GM12892 (cell line): ENCODE data around the gene SAE1.
"Not testable (repeated sequence)": the region's sequence is repeated elsewhere in the genome, so short reads cannot be mapped to it uniquely, and the experiment has no call there.

ENCODE experiments used
- DNase-seq: peaks from one replicate; pipeline ENCODE4 v3.0.0; 2011; ENCODE audit not compliant: insufficient read length
- FAIRE-seq: peaks from 2 replicates; lab custom pipeline; 2011; peaks lifted over from hg19 to GRCh38; lab: Jason Lieb, UNC
- POLR2A ChIP-seq: IDR thresholded peaks from 2 replicates; pipeline ENCODE4 v1.6.1; 2011; ENCODE audit warnings: low read depth, low read length, control low read depth
- POLR2AphosphoS5 ChIP-seq: IDR thresholded peaks from 2 replicates; pipeline ENCODE4 v1.6.1; 2011; ENCODE audit warnings: low read depth, low read length, control low read depth
- TAF1 ChIP-seq: IDR thresholded peaks from 2 replicates; pipeline ENCODE4 v1.6.1; 2011; ENCODE audit warnings: low read depth, mild to moderate bottlenecking, control low read depth, low read length, borderline replicate concordance

The SAE1 gene

GRCh38 chr19:47096721-47097120 is 33.9 kb upstream of the SAE1 start:
- DNase-seq (no peak), FAIRE-seq (no peak)
- TF ChIP-seq POLR2AphosphoS5 (no peak), TAF1 (no peak), POLR2A (no peak)

GRCh38 chr19:47097396-47098201 is 33.0 kb upstream of the SAE1 start:
- DNase-seq: no peak
- TF ChIP-seq TAF1 (no peak), POLR2A (no peak), POLR2AphosphoS5 (no peak)

GRCh38 chr19:47098608-47099007 is 32.0 kb upstream of the SAE1 start:
- no peak for TF ChIP-seq TAF1
- TF ChIP-seq POLR2A: no peak
- no peak for TF ChIP-seq POLR2AphosphoS5
- FAIRE-seq (no peak), DNase-seq (no peak)

More at GRCh38 chr19:47097396-47098201, 33.0 kb upstream of the SAE1 start:
- FAIRE-seq: no peak

GRCh38 chr19:47099576-47100050 is 31.0 kb upstream of the SAE1 start:
- FAIRE-seq (no peak), DNase-seq (no peak)
- TF ChIP-seq POLR2AphosphoS5 (no peak), TAF1 (no peak), POLR2A (no peak)

- DNase-seq: no peak
- FAIRE-seq: no peak
- TF ChIP-seq POLR2AphosphoS5: no peak
- TF ChIP-seq POLR2A: no peak
- TF ChIP-seq TAF1: no peak
These were observed 30.3 kb upstream of the SAE1 start for GRCh38 chr19:47100290-47100689.

- DNase-seq, FAIRE-seq: not testable (repeated sequence)
These were observed 29.5 kb upstream of the SAE1 start for GRCh38 chr19:47101116-47101515.

- TF ChIP-seq POLR2A (no peak), POLR2AphosphoS5 (no peak), TAF1 (no peak)
- no peak for FAIRE-seq
- DNase-seq: no peak
These were observed 28.1 kb upstream of the SAE1 start for GRCh38 chr19:47102346-47103060.

GRCh38 chr19:47104680-47105079 is 26.0 kb upstream of the SAE1 start:
- TF ChIP-seq TAF1 (no peak), POLR2AphosphoS5 (no peak)
- no peak for FAIRE-seq
- DNase-seq: no peak

- no peak for DNase-seq
- no peak for FAIRE-seq
- no peak for TF ChIP-seq POLR2A
- TF ChIP-seq POLR2AphosphoS5: no peak
- no peak for TF ChIP-seq TAF1
These were observed 24.8 kb upstream of the SAE1 start for GRCh38 chr19:47105874-47106273.

GRCh38 chr19:47106821-47107201 is 23.8 kb upstream of the SAE1 start:
- FAIRE-seq: no peak

GRCh38 chr19:47107202-47107952 is 23.3 kb upstream of the SAE1 start:
- no peak for DNase-seq
- TF ChIP-seq TAF1 (no peak), POLR2AphosphoS5 (no peak), POLR2A (no peak)
- FAIRE-seq: no peak

More at GRCh38 chr19:47106821-47107201, 23.8 kb upstream of the SAE1 start:
- no peak for DNase-seq
- TF ChIP-seq TAF1: no peak
- TF ChIP-seq POLR2A: no peak
- no peak for TF ChIP-seq POLR2AphosphoS5
